G401.6 (cell line): Measurements from ENCODE around the gene HLA-G.

ENCODE experiments used
- FAIRE-seq: peaks from 2 replicates; lab custom pipeline; 2012; peaks lifted over from hg19 to GRCh38; lab: Jason Lieb, UNC

HLA-G gene

DNA sequence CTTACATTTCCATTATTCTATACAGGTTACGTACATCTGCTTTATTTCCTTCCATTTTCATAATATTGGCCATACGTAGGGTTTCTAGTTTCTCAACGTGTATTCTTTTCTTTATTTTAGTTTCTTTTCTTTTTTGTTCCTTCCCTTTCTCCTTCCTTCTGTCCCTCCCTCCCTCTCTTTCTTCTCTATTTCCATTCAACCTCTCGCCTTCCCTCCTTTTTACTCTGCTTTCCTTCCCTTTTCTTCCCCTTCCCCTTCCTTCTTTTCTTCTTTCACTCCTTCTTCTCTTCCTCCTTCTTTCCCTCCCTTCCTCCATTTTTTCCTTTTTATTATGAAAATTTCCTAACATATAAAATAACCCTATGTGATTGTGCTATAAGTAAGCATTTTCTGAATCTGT is 8.7 kb upstream of the HLA-G start:
- no peak for FAIRE-seq

- FAIRE-seq, result no peak
Measured at GRCh38 chr6:29824144-29824543, 3.5 kb upstream of the HLA-G start.

DNA sequence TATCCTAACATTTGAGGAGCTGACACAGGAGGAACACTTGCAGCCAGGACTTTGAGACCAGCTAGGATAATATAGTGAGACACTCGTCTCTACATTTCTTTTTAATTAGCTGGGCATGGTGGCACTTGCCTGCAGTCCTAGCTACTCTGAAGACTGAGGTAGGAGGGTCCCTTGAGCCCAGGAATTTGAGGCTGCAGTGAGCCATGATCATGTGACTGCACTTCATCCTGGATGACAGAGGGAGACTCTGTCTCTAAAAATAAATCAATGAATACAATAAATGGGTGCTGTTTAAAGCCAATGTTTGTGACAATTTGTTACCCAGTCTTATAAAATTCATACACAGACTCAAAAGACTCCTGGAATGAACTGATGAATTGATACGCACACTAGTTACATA is 1.8 kb upstream of the HLA-G start:
- no peak for FAIRE-seq

- FAIRE-seq, result no peak
Measured at GRCh38 chr6:29826271-29826670, 1.4 kb upstream of the HLA-G start.

DNA sequence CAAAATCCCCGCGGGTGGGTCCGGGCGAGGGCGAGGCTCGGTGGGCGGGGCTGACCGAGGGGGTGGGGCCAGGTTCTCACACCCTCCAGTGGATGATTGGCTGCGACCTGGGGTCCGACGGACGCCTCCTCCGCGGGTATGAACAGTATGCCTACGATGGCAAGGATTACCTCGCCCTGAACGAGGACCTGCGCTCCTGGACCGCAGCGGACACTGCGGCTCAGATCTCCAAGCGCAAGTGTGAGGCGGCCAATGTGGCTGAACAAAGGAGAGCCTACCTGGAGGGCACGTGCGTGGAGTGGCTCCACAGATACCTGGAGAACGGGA is 809 bp downstream of the HLA-G start:
- no peak for FAIRE-seq

DNA sequence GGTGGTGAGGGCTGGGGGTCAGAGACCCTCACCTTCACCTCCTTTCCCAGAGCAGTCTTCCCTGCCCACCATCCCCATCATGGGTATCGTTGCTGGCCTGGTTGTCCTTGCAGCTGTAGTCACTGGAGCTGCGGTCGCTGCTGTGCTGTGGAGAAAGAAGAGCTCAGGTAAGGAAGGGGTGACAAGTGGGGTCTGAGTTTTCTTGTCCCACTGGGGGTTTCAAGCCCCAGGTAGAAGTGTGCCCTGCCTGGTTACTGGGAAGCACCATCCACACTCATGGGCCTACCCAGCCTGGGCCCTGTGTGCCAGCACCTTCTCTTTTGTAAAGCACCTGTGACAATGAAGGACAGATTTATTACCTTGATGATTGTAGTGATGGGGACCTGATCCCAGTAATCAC is 2.1 kb downstream of the HLA-G start:
- no peak for FAIRE-seq

- FAIRE-seq, result no peak
Measured at GRCh38 chr6:29830409-29830808, 2.8 kb downstream of the HLA-G start.

- FAIRE-seq, result no peak
Measured at GRCh38 chr6:29831776-29832175, 4.2 kb downstream of the HLA-G start.

- no peak for FAIRE-seq
Measured at GRCh38 chr6:29834564-29835436, 7.2 kb downstream of the HLA-G start.

DNA sequence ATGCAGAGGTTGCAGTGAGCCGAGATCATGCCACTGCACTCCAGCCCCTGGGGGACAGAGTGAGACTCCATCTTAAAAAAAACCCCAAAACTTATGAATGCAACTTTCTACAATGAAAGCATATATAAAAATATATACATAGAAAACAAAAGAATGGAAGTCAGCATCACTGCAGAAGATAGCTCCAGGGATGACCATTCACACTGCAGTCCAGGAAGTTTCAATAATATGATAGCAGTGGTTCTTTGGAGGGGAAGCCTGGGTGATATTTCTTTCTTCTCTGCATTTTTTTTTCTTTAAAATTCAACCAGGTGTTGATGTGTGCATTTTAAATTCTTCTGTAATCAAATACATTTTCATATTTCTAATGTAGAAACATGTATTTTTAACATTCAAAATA is 12.3 kb downstream of the HLA-G start:
- FAIRE-seq, result no peak

- FAIRE-seq, result no peak
Measured at GRCh38 chr6:29841030-29841429, 13.4 kb downstream of the HLA-G start.

DNA sequence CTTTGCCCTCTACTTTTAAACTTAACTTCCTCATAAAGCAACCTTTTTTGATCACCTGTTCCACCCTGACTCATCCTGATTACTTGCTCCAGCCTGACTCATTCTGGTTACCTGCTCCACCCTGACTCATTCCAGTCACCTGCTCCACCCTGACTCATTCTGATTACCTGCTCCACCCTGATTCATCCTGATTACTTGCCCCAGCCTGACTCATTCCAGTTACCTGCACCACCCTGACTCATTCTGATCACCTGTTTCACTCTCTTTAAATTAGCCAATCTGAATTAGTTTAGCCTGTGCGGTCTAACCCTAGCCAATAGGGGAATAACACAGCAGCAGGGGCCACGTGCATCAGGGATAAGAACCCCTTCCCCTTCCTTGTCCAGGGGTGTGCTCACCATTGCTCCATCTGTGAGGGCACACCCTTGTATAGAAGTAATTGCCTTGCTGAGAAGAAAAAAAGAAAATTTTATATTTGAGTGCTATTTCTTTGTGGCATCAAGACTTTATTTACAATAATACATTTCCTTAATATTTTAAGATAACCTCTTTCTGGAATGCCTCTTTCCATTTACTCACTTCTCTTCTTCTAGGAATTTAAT is 17.9 kb downstream of the HLA-G start:
- FAIRE-seq, result no peak

DNA sequence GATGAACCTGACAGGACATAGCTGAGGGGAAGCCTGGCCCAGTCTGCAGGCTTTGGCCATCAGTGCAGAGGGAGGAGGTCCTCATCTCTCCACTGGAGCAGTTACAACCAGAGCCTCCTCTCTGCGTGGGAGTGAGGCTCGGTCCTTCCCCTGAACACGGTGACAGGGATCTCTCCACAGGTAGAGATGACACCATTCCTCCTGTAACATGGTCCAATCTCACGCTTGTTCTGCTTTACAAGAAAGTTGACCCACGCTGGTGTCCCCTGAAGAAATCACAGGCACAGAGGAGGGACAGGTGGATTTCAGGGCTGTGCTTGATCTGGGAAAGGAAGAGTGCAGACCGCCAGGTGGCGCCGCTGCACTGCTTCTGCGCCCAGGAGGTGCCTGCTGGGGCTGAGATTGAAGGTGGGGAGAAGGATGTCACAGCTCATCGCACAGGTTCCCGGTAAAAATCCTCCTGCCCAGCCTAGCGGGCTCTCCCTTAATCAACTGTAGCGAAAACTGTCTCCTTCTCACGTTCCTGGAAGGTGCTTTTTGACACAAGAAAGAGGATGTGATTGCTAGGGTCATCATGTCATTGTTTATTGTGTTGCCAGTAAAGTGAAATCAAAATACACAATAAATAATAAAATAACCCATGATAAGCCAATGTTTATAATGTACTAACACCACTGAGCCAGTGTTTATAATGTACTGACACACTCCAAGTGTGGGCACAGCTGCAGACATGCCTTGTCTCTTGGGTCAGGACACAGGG is 20.4 kb downstream of the HLA-G start:
- no peak for FAIRE-seq

DNA sequence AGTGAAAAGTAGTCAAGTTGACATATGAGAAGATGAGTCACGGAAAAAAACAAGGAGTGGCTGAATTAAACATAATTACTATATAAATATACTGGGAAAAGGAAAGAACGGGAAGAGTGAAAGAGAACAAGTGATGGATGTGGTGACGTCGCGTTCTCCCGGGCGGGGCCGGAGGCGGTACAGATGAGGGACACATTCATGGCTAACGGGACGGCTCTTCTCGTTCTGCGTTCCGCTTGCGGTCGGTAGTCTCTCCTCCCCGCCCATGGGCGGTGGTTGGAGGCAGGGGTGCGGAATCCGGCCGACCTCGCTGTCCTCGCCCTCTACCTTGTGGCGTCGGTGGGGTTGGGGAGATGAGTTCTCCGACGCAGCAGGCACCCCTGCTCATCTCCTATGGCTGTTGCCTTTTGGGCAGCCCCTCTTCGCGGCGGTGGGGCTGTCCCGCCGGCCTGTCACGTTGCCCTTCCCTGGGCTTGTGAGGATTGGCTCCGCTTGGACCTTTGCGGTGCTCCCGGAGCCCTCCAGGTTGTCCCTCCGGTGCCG is 22.5 kb downstream of the HLA-G start:
- no peak for FAIRE-seq

GRCh38 chr6:29851190-29851589 is 23.6 kb downstream of the HLA-G start:
- FAIRE-seq, result no peak

DNA sequence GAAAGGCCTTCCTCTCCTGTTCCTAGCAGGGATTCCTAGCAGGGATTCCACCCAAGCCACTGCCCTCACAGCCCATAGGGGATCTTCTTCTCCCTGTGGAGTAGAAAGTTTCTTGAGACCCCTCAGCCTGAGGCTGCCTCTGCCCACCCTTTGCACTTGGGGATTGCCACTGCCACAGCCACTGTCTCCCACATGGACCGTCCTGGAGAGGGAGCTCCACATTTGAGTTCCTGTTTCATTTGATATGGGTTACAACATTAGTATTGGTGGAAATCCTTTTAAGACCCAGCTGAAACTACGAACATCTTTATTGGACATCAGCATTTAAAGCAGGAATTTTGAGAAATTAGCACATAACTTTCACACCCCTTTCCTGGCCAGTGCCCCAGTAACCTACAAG is 25.6 kb downstream of the HLA-G start:
- no peak for FAIRE-seq

GRCh38 chr6:29858006-29858405 is 30.4 kb downstream of the HLA-G start:
- no peak for FAIRE-seq

- FAIRE-seq, result no peak
Measured at GRCh38 chr6:29861521-29862255, 34.1 kb downstream of the HLA-G start.

- FAIRE-seq, result no peak
Measured at GRCh38 chr6:29864037-29864810, 36.6 kb downstream of the HLA-G start.

DNA sequence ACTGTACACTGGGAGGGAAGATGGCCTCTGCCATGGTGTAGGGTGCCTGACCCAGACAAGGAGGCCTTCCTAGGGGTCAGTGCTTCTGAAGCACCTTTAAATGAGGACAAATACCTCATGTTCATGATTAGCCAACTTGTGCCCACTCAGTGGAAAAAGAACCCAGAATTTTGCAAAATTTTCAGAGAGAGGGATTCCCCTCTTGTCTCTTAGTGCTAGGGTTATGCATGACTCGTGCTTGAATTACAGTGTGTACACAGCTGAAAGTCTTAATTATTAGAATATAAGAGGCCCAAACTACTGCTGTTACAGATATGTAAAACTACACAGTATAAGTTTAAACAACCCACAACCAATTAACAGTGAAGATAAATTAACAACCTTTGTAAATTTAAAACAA is 38.0 kb downstream of the HLA-G start:
- FAIRE-seq, result no peak

DNA sequence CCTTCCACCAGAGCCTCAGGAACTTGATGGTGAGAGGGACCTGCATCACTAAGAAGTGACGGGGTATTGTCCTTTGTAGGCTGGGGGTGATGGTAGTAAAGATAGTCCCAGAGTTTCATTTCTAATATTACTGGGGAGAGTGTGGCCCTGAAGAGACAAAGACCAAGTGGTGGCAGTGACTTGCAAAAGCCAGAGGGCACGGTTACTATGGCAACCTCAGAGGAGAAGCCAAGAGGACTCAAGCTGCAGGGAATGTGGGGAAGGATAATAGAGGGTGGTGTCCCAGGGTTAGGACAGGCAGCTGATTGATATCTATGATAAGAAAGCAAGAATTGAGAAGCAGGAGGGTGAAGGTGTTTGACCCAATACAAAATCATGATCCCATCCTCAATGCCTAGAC is 42.5 kb downstream of the HLA-G start:
- no peak for FAIRE-seq

GRCh38 chr6:29872791-29873190 is 45.2 kb downstream of the HLA-G start:
- FAIRE-seq, result no peak
